Subcutaneous adipose tissue (tissue), 4 donors: Measurements from ENCODE around the gene PDX1. TPM values are rescaled to one million over a fixed set of nuclear protein-coding genes. Genes with fewer than 3 reads are reported as not detected.

Experiments used
- CTCF ChIP-seq: fragments of 450-650 bp; IDR thresholded peaks from one replicate; pipeline ENCODE4 v1.5.1; 2016; ENCODE audit warnings: low read depth, mild to moderate bottlenecking, control low read depth, antibody characterized with exemption, moderate library complexity
- total RNA-seq, 4 donors: library from RNA; depleted of rRNA; stranded (reverse); fragments of >200 nt; gene quantifications; one replicate each; pipeline ENCODE4 v1.1.0, GENCODE V29; 2016

Gene PDX1
- total RNA-seq, 4 donors from 2014 or later = not detected

DNA sequence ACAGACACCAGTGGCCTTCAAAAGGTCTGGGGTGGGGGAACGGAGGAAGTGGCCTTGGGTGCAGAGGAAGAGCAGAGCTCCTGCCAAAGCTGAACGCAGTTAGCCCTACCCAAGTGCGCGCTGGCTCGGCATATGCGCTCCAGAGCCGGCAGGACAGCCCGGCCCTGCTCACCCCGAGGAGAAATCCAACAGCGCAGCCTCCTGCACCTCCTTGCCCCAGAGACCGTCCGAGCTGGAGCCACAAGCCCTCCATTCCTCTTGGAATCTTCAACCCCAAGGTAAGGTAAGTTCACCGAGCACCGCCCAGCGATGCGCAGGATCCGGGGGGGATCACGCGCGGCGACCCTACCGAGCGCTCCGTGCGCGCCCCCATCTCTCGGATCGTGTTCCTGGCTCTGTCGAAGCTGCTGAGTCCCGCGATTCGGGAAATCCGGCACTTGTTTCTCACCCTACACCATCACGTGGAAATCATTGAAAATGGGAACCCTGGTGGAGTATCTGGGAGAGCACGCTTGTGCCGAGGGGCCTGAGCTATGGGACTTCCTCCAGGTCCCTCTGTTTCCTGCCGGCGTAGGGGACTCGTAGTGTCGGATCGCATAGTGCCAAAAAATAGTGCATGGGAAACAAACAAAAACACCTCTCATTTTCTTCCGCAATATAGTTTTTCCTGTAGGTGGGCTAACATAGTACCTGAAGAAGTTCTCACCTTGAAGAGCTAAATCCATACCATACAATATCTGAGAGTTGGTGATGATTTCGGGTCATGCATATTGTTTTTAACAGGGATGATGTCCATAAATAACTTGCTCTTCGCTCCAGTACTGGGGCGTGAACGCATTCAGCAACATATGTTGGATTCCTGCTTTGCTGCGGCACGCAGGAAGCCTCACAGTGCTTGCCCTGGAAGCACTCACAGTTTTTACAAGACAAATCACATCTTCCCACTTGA lies 9.3 kb downstream of the PDX1 start:
- TF ChIP-seq CTCF = no peak

GRCh38 chr13:27929868-27930267 lies 10.1 kb downstream of the PDX1 start:
- no peak for TF ChIP-seq CTCF

DNA sequence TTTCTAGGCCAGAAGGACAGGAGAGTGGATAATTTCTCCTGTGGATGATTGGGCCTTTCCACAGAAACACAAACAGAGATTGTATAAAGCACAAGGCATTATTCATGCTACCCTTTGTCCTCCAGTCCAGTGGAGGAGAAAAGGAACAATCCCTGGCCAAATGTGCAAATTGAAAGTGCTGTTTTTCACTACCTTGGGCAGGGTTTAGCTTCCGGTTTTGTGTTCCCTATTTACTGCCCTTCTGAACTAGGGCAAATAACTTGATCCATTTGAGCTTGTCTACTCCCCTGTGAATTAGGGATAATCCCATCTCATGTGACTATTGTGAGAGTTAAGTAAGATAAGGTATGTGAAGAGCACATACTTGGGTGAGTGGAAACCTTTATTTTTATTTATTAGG lies 13.3 kb downstream of the PDX1 start:
- TF ChIP-seq CTCF = no peak

GRCh38 chr13:27933580-27934328 lies 14.0 kb downstream of the PDX1 start:
- no peak for TF ChIP-seq CTCF

DNA sequence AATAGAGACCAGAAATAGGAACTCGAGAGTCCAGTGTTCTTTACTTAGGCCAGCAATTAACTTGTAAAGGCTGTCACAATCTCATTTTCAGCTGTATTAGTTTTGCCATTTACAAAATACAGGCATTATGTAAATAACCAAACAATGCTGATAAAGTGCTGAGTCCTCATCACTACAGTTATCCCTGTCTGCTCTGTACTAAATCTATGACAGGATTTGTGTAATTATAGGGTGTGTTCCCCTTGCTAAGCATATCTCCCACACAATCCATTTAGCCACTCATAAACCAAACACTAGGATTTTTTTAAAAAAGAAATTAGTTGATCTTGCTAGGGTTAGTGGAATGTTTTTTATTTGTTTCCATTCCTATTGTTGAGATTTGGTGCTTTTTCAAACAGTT lies 23.2 kb downstream of the PDX1 start:
- TF ChIP-seq CTCF = no peak

DNA sequence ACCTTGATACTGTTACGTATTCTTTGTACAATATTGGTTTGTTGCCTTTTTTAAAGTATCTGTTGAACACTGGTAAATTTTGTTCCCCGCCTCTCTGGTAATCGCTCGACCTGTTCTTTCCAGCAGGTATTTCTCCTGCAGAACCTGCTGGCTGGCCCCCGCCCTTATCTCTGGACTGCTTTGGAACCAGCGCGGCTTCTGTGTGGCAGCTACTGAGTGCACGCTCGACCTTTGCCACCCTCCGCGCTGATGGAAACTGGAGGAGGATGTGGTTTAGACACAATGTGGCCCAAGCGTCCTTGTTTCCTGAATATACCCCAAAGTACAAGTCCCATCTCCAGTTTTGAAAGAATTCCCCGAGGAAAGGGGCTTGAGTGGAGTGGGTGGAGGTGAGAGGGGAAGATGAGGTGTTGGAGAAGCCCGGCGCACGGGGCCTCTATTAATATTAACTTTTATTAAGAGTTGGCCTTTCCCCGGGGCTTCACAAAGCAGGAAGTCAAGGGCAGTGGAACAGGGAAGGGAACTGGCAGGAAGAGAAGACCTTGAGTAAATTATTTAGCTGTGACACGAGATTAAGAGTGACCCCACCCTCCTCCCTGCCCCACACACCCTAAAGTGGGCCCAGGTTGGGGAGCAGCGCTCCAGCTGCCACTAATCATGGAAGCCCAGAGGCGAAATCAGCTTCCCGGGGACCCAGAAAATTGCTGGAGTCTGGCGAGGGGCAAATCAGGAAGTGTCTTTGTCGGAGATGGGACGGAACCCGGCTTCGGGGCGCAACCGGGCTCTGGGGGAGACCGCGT lies 33.3 kb downstream of the PDX1 start:
- no peak for TF ChIP-seq CTCF
